ENCODE results near the gene LAMC1. TPM values are rescaled to one million over a fixed set of nuclear protein-coding genes. Genes with fewer than 3 reads are reported as not detected.
A peak's percentile ranks its signal among the peaks of the same experiment; 100 is the strongest.

LAMC1 gene
- total RNA-seq, 2 donors from 2014 or later, result 39.3 to 141 TPM

DNA sequence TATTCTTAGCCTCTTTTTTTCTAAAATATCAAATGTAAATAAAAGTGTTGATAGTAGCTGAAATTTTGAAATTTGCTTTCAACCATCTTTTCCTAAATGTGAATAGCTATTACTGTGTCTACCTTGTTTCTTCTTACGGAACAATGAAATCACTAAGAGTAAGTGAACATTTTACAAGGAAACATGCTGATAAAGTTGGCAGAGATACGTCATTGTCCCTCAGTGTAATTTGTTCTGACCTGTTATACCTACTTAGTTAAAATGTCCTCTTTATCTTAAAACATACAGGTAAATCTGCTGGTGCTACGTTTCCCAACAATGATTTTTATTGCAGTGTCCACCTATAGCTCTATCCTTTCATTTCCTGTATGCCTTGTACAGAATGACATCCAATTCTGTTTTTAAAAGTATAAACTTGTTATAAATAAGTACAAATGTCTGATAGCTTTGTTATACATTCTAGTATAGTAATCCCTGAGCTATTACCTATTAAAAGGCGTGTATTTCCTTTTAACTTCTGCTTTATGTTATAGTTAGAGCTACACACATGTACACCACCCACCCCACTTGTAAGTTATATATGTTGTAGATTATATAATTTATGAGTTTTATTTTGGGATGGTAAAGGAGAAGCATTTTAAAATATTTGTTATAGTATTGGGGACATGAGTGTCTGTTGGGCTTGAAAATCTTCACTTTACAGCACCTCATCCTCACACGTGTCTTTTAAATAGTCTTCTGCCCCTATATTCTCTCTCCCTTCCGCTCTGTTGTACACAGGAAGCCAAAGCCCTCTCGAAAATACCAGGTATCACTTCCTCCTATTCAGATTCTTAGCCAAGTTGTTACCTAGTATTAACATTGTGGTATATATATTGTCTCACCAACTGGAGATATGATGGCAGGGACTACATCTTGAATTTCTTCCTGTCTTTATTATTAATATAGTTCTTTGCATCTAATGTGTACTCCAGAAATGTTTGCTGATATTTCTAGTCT, 25.2 kb downstream of the LAMC1 start:
- no peak for DNase-seq (ENCODE audit: low spot score)
- no peaks in the 10 kb centered on the region for H3K4me1 ChIP-seq (replicated peaks)
- no peaks in the 10 kb centered on the region for H3K9me3 ChIP-seq
- H3K36me3 ChIP-seq, result no peaks in the 10 kb centered on the region
- TF ChIP-seq CTCF (IDR thresholded peaks at IDR 0.05) (no peak), POLR2A (IDR thresholded peaks at IDR 0.05) (no peak), POLR2AphosphoS5 (IDR thresholded peaks at IDR 0.05) (no peak)
- WGBS, result 54% methylated on average over 7 of the region's 7 CpGs
- intact Hi-C loops (cut with DNase I), result no loop called here
- no peak overlapping the region for H3K27ac ChIP-seq
- no peaks in the 10 kb centered on the region for H3K27me3 ChIP-seq (replicated peaks; ENCODE audit: insufficient read depth)
- H3K4me3 ChIP-seq, result no peak overlapping the region

GRCh38 chr1:183051546-183051945, 28.3 kb downstream of the LAMC1 start:
- WGBS, result 38% methylated on average over 1 of the region's 1 CpG
- Histone ChIP-seq H3K27ac (no peak overlapping the region), H3K27me3 (replicated peaks; ENCODE audit: insufficient read depth) (no peaks in the 10 kb centered on the region), H3K9me3 (no peaks in the 10 kb centered on the region), H3K4me3 (no peak overlapping the region), H3K4me1 (replicated peaks) (no peaks in the 10 kb centered on the region), H3K36me3 (no peaks in the 10 kb centered on the region)
- intact Hi-C loops (cut with DNase I), result no loop called here
- no peak for DNase-seq (ENCODE audit: low spot score)
- TF ChIP-seq CTCF (IDR thresholded peaks at IDR 0.05) (no peak), POLR2A (IDR thresholded peaks at IDR 0.05) (no peak), POLR2AphosphoS5 (IDR thresholded peaks at IDR 0.05) (no peak)

- peak; percentile 37 for TF ChIP-seq POLR2AphosphoS5 (IDR thresholded peaks at IDR 0.05)
- TF ChIP-seq CTCF (IDR thresholded peaks at IDR 0.05), result no peak
- TF ChIP-seq POLR2A (IDR thresholded peaks at IDR 0.05), result no peak
- Histone ChIP-seq H3K9me3 (no peaks in the 10 kb centered on the region), H3K4me3 (no peak overlapping the region), H3K27ac (no peak overlapping the region), H3K36me3 (no peaks in the 10 kb centered on the region), H3K4me1 (replicated peaks) (no peaks in the 10 kb centered on the region), H3K27me3 (replicated peaks; ENCODE audit: insufficient read depth) (no peaks in the 10 kb centered on the region)
- no peak for DNase-seq (ENCODE audit: low spot score)
- WGBS, result 33% methylated on average over 5 of the region's 5 CpGs
- intact Hi-C loops (cut with DNase I), result no loop called here
Observed at GRCh38 chr1:183052861-183053260, 29.6 kb downstream of the LAMC1 start.

GRCh38 chr1:183058851-183059502, 35.8 kb downstream of the LAMC1 start:
- Histone ChIP-seq H3K36me3 (no peaks in the 10 kb centered on the region), H3K4me1 (replicated peaks) (no peaks in the 10 kb centered on the region), H3K9me3 (no peaks in the 10 kb centered on the region), H3K27me3 (replicated peaks; ENCODE audit: insufficient read depth) (no peaks in the 10 kb centered on the region), H3K27ac (no peak overlapping the region), H3K4me3 (no peak overlapping the region)
- DNase-seq (ENCODE audit: low spot score), result no peak
- TF ChIP-seq CTCF (IDR thresholded peaks at IDR 0.05) (no peak), POLR2A (IDR thresholded peaks at IDR 0.05) (no peak), POLR2AphosphoS5 (IDR thresholded peaks at IDR 0.05) (no peak)
- intact Hi-C loops (cut with DNase I), result no loop called here
- 65% methylated on average over 2 of the region's 2 CpGs for WGBS
